Activated CD4-positive, alpha-beta T cell treated with anti-CD3 and anti-CD28 coated beads, Interleukin-2, amount 50 U/mL, for 24 hours (primary cell): ENCODE data around the gene MAST4.

Experiments used
- DNase-seq, 2 donors: peaks; one replicate each; pipeline ENCODE4 v3.0.0-alpha.2; 2020; ENCODE audit warnings: low read depth in 1 of 2, low spot score in 1 of 2

The MAST4 gene

GRCh38 chr5:67009028-67009427 lies 412.8 kb downstream of the MAST4 start:
- no peak for DNase-seq

- no peak for DNase-seq
These were observed 414.7 kb downstream of the MAST4 start for GRCh38 chr5:67010684-67011409.

- DNase-seq, result no peak
These were observed 415.2 kb downstream of the MAST4 start for GRCh38 chr5:67011422-67011821.

GRCh38 chr5:67012171-67012570 lies 416.0 kb downstream of the MAST4 start:
- DNase-seq, result no peak

- DNase-seq, result no peak
These were observed 417.5 kb downstream of the MAST4 start for GRCh38 chr5:67013719-67014118.

GRCh38 chr5:67014191-67014590 lies 418.0 kb downstream of the MAST4 start:
- DNase-seq, result no peak

GRCh38 chr5:67014957-67015400 lies 418.8 kb downstream of the MAST4 start:
- DNase-seq, result no peak

GRCh38 chr5:67015541-67016191 lies 419.5 kb downstream of the MAST4 start:
- DNase-seq, result no peak

- DNase-seq, result no peak
These were observed 423.1 kb downstream of the MAST4 start for GRCh38 chr5:67019065-67019845.

- DNase-seq, result no peak
These were observed 424.0 kb downstream of the MAST4 start for GRCh38 chr5:67020096-67020615.

- DNase-seq, result no peak
These were observed 424.8 kb downstream of the MAST4 start for GRCh38 chr5:67021031-67021430.

- no peak for DNase-seq
These were observed 425.3 kb downstream of the MAST4 start for GRCh38 chr5:67021521-67021920.

- DNase-seq, result no peak
These were observed 425.8 kb downstream of the MAST4 start for GRCh38 chr5:67021962-67022361.

GRCh38 chr5:67025457-67025856 lies 429.3 kb downstream of the MAST4 start:
- DNase-seq, result no peak

- DNase-seq, result no peak
These were observed 430.1 kb downstream of the MAST4 start for GRCh38 chr5:67026278-67026677.

GRCh38 chr5:67027171-67027570 lies 431.0 kb downstream of the MAST4 start:
- no peak for DNase-seq

GRCh38 chr5:67028371-67028770 lies 432.2 kb downstream of the MAST4 start:
- DNase-seq, result no peak

- DNase-seq, result no peak
These were observed 432.7 kb downstream of the MAST4 start for GRCh38 chr5:67028941-67029340.

GRCh38 chr5:67029481-67029880 lies 433.3 kb downstream of the MAST4 start:
- no peak for DNase-seq

GRCh38 chr5:67030289-67031056 lies 434.3 kb downstream of the MAST4 start:
- no peak for DNase-seq

GRCh38 chr5:67031057-67031443 lies 434.9 kb downstream of the MAST4 start:
- no peak for DNase-seq
